SKM-1 treated with dmso at 0.1 percent for 144 hours (cell line): ENCODE results near the gene PIK3CB.
"Not testable (repeated sequence)": the region's sequence is repeated elsewhere in the genome, so short reads cannot be mapped to it uniquely, and the experiment has no call there.

Source experiments
- DNase-seq: peaks from one replicate; lab custom pipeline; 2025; ENCODE audit not compliant: unreplicated experiment; lab: John Stamatoyannopoulos, UW

PIK3CB gene

DNA sequence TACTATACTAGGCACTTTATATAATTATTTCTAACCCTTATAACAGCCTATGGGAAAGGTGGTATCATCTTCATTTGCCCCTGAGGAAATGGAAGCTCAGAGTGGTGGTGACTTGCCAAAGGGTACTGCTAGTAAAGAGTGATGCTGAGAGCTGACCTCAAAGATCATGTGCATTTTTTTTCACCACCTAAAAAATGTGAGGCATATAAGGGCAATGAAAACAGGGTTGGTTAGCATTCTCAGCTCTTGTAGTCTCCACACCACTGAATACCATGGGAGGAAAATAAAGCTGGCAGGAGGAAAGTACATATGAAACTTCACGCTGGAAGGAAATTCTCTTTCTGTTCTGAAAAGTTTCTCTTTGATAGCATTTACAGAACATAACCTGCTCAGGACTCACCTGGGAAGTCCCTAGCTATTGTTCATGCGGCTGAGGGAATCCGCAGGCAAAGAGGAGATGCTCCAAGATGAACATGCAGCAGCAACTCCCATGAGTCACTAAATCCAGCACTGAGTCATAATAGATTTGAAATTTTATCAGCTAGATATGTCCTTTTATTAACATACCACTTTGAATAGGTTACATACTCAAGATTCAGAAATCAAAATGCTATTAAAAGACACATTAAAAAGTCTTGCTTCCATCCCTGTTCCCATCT is 208.9 kb downstream of the PIK3CB start:
- no peak for DNase-seq

DNA sequence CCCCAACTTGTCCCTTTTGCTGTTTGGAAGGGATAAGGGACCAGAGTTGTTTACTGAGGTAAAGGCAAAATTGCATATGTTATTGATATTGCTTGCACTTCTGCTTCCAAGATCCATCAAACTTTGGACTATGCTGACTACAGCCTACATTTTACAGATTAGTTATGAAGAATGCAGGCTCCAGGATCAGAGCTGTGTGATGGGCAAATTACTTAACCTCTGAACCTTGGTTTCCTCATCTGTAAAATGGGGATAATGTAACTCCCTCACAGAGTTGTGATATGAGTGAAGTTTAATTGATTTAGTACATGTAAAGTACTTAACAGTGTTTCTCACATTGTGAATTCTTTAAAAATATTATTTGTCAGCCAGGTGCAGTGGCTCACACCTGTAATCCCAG is 210.2 kb downstream of the PIK3CB start:
- no peak for DNase-seq

DNA sequence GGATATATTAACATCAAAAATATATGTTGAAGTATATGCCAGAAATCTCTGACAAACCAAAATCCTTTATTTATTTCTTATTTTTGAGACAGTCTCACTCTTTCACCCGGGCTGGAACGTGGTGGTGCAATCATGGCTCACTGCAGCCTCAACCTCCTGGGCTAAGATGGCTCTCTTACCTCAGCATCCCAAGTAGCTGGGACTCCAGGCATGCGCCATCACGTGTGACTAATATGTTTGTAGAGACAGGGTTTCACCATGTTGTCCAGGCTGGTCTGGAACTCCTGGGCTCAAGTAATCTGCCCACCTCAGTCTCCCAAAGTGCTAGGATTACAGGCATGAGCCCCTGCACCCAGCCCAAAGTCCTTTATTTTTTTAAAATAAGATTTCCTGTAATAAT is 214.3 kb downstream of the PIK3CB start:
- no peak for DNase-seq

DNA sequence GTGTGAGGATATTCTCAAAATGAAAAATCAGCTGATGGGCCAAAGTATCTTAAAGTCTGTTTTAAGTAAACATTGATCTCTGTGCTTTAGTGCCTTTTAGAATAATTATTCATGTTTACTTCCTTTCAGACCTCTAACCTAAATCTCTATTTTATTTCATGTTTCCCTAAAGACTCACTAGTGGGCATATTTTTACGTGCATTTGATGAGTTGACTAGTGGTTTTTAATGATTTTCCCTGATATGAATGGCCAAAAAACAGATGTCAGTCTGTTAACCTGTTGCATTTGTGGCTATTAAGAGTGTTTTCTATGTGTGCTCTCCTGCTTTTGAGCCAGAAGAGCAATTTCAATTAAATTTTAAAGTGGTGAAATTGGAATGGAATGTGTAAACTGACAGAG is 219.3 kb downstream of the PIK3CB start:
- DNase-seq = no peak

DNA sequence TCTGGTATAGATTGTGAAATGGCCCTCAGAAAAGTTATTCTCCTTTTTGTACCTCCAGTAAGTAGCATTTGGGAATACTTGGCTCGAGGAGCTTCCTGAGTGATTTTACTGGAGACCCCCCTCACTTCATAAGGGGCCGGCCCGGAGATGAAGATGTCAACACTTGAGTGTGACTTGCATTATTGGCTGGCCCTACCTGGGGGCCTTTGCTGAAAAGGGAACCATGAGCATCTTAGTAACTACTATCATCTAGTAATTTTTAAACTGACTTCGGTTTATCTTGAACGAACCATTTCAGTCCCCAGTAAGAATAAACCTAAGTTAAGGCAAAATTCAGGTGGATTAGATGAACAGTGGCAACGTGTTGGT is 224.8 kb downstream of the PIK3CB start:
- DNase-seq = no peak

DNA sequence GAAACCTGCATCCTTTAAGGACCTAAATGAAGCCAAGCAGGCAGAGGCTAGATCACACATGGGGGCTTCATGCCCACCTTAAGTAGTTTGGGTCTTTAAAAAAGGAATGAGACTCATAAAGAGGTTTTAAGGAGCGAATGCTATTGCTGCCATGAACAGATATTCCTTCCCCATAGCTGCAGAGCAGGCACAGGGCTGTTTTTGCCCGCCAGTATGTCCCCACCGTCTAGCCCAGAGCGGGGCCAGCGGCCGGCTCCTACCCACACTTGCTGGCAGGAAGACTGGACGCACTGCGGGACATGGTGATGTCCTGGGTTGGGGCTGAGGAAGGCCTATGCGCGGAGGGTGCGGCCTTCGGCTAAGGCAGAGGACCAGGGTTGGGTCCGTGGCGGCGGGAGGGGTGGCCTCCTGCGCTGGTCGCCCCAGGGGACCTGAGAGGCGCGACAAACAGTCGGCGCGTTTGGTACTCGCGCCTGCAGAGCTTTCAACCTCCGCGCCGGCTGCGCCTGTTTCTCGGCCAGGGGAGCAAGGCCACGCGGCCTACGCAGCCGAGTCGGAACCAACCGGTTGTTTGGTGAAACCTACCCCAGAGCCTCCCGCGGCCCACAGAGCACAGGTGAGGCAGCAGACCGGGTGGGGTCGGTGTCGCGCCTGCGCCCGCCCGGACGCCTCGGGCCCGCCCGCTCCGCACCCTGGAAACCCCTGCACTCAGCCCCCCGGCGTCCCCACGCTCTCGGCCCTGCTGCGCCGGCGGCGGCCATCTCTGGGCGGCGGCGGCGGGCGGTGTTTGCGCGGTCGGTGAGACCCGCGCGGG is 226.2 kb downstream of the PIK3CB start, which contains the start of gene FAIM:
Gene FAIM, plus strand, starts transcription at position 450 of the 814 bp plus-strand sequence. CDS start 10,956 bp downstream, outside the sequence.
- DNase-seq = no peak

DNA sequence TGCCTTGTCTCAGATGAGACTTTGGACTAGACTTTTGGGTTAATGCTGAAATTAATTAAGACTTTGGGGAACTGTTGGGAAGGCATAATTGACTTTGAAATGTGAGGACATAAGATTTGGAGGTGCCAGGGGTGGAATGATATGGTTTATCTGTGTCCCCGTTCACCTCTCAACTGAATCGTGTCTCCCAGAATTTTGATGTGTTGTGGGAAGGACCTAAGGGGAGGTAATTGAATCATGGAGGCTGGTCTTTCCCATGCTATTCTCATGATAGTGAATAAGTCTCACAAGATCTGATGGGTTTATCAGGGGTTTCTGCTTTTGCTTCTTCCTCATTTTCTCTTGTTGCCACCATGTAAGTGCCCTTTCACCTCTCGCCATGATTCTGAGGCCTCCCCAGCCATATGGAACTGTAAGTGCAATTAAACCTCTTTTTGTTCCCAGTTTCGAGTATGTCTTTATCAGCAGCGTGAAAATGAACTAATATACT is 230.6 kb downstream of the PIK3CB start:
- not testable (repeated sequence) for DNase-seq
